ENCODE measurements around the gene DELE1. TPM values are rescaled to one million over a fixed set of nuclear protein-coding genes. Genes with fewer than 3 reads are reported as not detected.
A peak's percentile ranks its signal among the peaks of the same experiment; 100 is the strongest.

DELE1 gene
- total and polyA plus RNA-seq, 4 donors = 23.2 to 49.0 (median 40.3) TPM

- no peak for TF ChIP-seq GABPA (IDR thresholded peaks at IDR 0.05 in 1 of 2, conservative IDR thresholded peaks at IDR 0.05 in 1 of 2)
- TF ChIP-seq MAX (IDR thresholded peaks at IDR 0.05) = no peak
- TF ChIP-seq YY1 (IDR thresholded peaks at IDR 0.05) = no peak
- TF ChIP-seq NR2F2 (IDR thresholded peaks at IDR 0.05) = no peak
- TF ChIP-seq FOXA1 (IDR thresholded peaks at IDR 0.05) = no peak
- TF ChIP-seq JUND (IDR thresholded peaks at IDR 0.05) = no peak
- TF ChIP-seq, protein P1, sequence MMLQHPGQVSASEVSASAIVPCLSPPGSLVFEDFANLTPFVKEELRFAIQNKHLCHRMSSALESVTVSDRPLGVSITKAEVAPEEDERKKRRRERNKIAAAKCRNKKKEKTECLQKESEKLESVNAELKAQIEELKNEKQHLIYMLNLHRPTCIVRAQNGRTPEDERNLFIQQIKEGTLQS (IDR thresholded peaks at IDR 0.05) = no peak
- TF ChIP-seq RXRA (IDR thresholded peaks at IDR 0.05) = peak; percentile 20 to 47
Measured at GRCh38 chr5:141878711-141879425, 44.8 kb upstream of the DELE1 start (continued).

- Histone ChIP-seq H3K9ac (ENCODE audit: low read depth in 1 of 2, low read length in 2 of 2) (no peak overlapping the region), H3K36me3 (ENCODE audit: control insufficient read depth in 4 of 4, insufficient read depth in 3 of 4, low read depth in 1 of 4, low read length in 3 of 4) (no peaks in the 10 kb centered on the region), H3K27ac (ENCODE audit: low read depth in 1 of 2, low read length in 2 of 2) (no peak overlapping the region), H3K9me3 (ENCODE audit: control insufficient read depth in 4 of 4, low read length in 3 of 4) (no peaks in the 10 kb centered on the region), H3K27me3 (ENCODE audit: control insufficient read depth in 4 of 4, insufficient read depth in 4 of 4, low read length in 3 of 4) (peaks cover 0 to 16% (median 10%) of the 10 kb centered on the region in 4 donors), H3K4me1 (ENCODE audit: control insufficient read depth in 4 of 4, insufficient read depth in 4 of 4, low read length in 3 of 4) (peaks cover 5 to 30% (median 23%) of the 10 kb centered on the region in 4 donors), H3K4me3 (ENCODE audit: low read depth in 1 of 3, low read length in 3 of 3) (no peak overlapping the region)
- TF ChIP-seq RAD21 (IDR thresholded peaks at IDR 0.05) (peak in 1 of 2 donors; percentile 7), ZBTB33 (IDR thresholded peaks at IDR 0.05) (no peak), EGR1 (IDR thresholded peaks at IDR 0.05; ENCODE audit: low read depth in 2 of 2) (no peak)
- 0% methylated on average over 2 of the region's 2 CpGs for WGBS
- no peak for DNase-seq (ENCODE audit: low spot score)
Measured at GRCh38 chr5:141879426-141879759, 44.3 kb upstream of the DELE1 start.

DNA sequence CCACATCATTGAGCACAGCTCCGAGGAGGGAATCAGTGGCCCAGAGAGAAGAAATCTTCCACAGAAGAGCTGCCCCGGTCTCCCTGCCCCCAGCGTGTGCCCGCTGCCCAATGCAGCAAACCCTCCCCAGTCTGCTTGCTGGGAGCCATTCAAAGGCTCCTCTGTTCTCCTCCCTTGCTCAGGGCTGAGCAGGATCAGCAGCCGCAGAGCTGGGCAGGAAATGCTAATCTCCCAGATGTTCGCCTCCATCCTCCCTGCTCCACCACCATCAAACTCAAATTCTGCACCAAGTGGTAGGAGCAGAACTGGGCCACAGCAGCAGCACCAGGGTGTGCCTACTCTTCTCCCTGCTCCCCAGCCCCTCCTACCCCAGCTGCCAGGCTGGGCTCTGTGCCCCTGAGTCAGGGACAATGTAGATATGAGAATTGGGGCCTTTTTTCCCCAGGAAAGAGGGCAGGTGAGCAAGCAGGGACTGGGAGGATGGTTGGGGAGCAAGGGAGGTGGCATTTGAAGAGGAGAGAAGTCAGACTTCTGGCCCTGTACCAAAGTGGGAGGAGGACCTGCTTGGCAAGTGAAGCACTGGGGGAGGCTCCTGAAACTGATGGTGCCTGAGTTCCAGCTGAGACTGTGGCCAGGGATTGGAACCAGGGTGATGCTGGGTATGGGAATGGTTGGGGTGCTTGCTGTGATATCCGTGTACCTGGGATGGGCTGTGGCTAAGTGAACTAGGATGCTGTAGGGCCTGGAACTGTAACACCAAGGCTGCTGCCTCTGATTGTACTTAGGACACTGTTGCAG is 43.5 kb upstream of the DELE1 start:
- 46% methylated on average over 7 of the region's 7 CpGs for WGBS
- Histone ChIP-seq H3K9me3 (ENCODE audit: control insufficient read depth in 4 of 4, low read length in 3 of 4) (no peaks in the 10 kb centered on the region), H3K9ac (ENCODE audit: low read depth in 1 of 2, low read length in 2 of 2) (no peak overlapping the region), H3K27ac (ENCODE audit: low read depth in 1 of 2, low read length in 2 of 2) (no peak overlapping the region), H3K36me3 (ENCODE audit: control insufficient read depth in 4 of 4, insufficient read depth in 3 of 4, low read depth in 1 of 4, low read length in 3 of 4) (no peaks in the 10 kb centered on the region), H3K27me3 (ENCODE audit: control insufficient read depth in 4 of 4, insufficient read depth in 4 of 4, low read length in 3 of 4) (peaks cover 0 to 16% (median 10%) of the 10 kb centered on the region in 4 donors), H3K4me1 (ENCODE audit: control insufficient read depth in 4 of 4, insufficient read depth in 4 of 4, low read length in 3 of 4) (peaks cover 5 to 24% (median 17%) of the 10 kb centered on the region in 4 donors), H3K4me3 (ENCODE audit: low read depth in 1 of 3, low read length in 3 of 3) (no peak overlapping the region)
- DNase-seq (ENCODE audit: low spot score) = no peak
- no peak for TF ChIP-seq REST (IDR thresholded peaks at IDR 0.05)
- TF ChIP-seq ZBTB33 (IDR thresholded peaks at IDR 0.05) = no peak
- TF ChIP-seq FOXA2 (IDR thresholded peaks at IDR 0.05) = no peak
- no peak for TF ChIP-seq MAX (IDR thresholded peaks at IDR 0.05)

Measured in liver (tissue), 9 donors.